ENCODE data around the gene HSF2BP.
"Not testable (repeated sequence)": the region's sequence is repeated elsewhere in the genome, so short reads cannot be mapped to it uniquely, and the experiment has no call there.

The HSF2BP gene

DNA sequence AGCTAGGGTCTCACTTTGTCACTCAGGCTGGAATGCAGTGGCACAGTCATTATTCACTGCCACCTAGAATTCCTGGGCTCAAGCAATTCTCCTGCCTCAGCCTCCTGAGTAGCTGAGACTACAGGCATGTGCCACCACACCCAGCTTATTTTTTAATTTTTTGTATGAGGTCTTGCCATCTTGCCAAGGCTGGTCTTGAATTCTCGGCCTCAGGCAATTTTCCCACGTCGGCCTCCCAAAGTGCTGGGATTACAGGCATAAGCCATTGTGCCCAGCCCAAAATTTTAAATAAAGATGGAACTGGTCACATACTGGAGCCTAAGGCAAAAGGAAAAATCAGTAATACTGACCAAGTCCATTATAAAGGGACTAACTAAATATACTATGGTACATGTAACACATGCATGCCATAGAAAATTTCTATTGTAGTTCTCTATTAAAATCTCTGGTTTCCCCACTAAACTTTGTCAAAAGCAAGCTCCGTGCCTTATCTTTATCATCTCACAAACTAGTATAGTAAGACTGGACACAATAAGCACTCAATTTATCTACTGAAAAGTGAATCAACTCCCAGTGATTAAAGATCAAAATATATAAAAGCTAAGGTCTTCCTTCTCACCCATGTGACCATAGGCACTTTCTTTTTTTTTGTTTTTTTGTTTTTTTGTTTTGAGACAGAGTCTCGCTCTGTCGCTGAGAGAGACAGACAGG is 61.6 kb downstream of the HSF2BP start:
- no peak for DNase-seq (ENCODE audit: low read depth in 2 of 2)

DNA sequence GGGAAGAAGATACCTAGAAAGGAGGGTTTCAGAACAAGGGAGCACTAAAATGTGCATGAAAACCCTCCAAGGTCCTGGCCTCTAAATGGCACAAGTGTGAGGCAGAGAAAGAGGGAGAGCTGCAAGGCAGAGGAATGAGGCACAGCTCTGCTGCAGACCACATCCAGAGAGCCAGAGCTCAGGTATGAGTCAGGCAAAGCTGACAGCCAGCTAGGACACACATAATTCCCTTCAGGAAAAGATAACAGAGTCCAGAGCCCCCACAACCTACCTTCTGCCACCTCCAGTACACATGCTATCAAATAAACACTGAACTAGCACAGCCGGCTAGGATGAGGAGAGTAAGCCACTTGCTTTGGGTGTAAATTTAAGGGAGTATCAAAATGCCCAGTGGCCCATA is 62.2 kb downstream of the HSF2BP start:
- DNase-seq (ENCODE audit: low read depth in 2 of 2), result no peak

DNA sequence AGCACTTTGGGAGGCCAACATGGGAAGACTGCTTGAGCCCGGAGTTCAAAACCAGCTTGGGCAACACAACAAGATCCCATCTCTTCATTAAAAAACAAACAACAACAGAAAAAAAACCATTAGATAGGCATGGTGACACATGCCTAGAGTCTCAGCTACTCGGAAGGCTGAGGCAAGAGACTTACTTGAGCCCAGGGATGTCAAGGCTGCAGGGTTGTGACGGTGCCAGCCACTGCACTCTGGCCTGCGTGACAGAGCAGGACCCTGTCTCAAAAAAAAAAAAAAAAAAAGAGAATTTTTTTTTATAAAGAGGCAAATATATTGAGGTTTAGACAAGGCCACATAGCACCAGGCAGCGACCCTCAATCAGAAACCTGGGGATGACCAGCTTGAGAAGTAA is 62.7 kb downstream of the HSF2BP start:
- no peak for DNase-seq (ENCODE audit: low read depth in 2 of 2)

DNA sequence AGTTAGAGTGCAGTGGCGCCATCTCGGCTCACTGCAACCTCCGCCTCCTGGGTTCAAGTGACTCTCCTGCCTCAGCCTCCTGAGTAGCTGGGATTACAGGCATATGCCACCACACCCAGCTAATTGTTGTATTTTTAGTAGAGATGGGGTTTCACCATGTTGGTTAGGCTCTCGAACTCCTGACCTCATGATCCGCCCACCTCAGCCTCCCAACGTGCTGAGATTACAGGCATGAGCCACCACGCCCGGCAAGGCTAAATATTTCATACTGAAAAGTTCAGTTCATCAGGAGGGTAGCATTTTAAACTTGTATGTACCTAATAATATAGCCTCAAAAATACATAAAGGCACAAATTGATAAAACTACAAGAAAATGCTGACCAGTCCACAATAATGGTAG is 63.5 kb downstream of the HSF2BP start:
- not testable (repeated sequence) for DNase-seq (ENCODE audit: low read depth in 2 of 2)

DNA sequence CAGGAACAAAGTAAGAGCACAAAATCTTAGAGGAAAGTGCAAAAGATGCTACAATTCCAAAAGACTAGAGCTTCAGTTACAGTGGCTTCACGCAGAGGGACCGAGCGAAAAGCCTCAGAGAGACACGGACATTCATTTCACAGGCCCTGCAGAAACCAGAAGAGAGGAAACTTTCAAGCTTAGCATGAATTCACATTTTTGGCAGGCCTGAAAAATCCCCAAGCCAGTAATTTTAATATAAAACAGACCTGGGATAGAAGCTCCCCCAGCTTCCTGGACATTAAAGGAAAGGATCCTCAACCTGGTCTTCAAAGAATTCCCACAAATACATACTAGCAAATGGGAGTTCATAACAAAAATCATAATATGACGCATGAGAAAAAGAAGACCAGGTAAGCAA is 66.2 kb downstream of the HSF2BP start:
- DNase-seq (ENCODE audit: low read depth in 2 of 2), result no peak

DNA sequence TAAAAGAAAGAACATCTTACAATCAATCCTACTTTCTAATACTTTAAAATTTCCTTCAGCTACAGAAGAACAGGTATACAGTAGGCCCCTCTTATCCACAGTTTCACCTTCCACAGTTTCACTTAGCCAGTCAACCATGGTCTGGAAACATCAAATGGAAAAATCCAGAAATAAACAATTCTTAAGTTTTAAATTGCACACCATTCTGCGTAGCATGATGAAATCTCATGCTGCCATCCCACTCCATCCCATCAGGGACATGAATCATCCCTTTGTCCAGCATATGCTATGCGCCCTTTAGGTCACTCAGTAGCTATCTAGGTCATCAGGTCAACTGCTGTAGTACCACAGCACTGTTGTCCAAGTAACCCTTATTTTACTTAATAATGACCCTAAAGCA is 67.7 kb downstream of the HSF2BP start:
- no peak for DNase-seq (ENCODE audit: low read depth in 2 of 2)

DNA sequence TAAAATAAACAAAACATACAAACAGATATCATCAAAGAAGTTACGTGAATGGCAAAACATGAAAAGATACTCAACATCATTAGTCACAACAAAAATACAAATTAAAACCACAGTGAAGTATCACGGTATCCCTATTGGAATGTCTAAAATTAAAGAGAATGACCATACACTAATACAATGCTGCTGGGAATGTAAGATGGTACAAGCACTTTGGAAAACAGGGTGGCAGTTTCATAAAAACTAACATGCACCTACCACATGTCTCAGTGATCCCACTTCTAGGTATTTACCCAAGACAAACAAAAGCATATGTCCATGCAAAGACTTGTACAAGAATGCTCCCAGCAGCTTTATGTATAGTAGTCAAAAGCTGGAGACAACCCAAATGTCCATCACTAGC is 69.1 kb downstream of the HSF2BP start:
- no peak for DNase-seq (ENCODE audit: low read depth in 2 of 2)

DNA sequence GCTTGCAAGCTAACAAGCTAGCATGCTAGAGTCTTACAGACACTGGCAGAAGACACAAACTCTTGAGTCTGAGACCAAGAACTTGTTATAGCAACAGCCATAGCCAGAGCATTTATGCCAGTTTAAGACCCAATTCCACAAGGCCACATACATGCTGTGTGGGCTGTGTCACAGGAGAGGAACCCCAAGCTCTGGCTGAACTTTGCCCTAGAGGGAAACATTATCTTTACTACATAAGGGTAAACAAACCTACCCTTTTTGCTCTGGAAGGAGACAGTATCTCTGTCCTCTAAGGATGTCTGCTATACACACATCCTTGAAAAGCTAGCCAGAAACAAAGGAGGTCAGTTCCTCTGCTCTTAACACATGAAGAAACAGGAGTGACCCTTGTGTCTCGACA is 70.3 kb downstream of the HSF2BP start:
- DNase-seq (ENCODE audit: low read depth in 2 of 2), result no peak

DNA sequence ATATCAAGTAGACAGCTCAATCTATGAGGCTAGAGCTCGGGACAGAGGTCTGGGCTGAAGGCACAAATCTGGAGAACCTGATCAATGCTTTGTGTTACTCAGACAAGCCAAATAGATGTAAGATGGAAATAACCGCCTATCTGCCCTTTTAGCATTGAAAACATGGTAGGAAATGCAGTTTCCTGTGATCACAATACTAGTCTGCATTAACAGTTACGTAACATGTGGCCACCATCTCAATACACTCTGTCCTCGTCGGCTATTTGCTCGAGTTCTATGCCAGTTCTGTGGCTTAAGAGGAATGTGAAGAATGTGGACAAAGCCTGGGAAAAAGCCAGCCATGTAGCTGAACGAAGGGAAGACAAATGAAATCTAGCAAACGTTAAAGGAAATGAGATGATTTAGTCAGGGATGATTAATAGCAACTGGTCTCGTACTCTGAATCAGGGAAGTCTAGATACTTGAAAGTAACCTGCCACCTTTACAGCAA is 73.3 kb downstream of the HSF2BP start:
- no peak for DNase-seq (ENCODE audit: low read depth in 2 of 2)

DNA sequence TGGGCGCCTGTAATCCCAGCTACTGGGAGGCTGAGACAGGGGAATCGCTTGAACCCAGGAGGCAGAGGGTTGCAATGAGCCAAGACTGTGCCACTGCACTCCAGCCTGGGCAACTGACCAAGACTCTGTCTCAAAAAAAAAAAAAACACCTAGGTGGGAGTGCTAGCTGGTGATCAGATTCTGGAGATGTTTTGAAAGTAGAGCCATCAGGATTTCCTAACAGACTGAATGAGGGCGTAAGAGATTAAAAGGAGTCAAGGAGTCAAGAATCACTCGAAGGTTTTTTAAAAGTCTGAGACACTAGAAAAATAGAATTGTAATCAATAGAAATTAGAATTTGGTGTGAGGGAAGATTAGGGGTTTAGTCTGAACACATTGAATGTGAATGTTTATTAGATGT is 73.8 kb downstream of the HSF2BP start:
- no peak for DNase-seq (ENCODE audit: low read depth in 2 of 2)

DNA sequence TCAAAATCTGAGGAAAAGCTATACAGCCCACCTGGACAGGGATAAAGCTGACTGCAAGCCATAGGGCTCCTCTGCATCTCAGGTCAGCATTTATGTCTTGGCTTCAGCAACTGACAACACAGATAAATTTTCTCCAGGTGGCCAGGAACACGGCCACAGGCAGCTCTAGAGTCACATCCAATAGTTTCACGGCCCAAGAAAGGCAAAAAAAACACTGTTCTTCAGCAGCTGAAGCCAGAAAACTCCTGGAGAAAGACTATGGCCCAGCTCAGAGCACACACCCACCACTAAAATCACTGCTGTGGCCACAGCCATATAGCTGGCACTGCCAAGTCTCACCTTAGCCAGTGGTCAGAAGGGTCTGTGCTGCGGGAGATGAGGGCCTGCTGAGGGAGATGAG is 77.8 kb downstream of the HSF2BP start:
- DNase-seq (ENCODE audit: low read depth in 2 of 2), result no peak

DNA sequence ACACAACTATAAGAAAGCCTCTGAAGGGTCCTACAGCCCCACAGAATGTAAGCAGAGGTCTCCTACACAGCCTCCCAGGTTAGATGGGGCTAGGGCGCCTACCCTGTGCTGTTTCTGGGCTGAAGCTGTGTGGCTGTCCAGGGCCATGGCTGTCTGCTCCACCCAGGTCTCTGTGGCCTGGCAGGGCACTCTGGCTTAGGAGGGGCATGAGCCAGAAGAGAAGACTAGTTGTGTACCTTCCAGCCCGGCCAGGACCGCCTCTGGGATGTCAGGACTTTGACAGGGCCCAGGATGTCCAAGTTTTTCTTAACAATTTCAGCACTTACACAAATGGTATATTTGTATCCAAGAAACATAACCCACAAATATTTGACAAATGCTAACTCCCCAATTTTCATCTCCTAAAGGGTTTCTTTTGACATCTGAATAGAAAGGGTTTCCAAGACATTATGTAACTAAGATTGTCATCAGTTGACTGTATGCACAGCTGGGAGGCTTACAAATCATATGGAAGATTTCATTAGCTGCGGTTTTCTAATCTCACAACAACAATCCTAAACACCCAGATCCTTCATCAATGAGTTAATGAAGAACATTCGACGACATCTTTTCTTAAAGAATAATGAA is 80.5 kb downstream of the HSF2BP start:
- DNase-seq (ENCODE audit: low read depth in 2 of 2), result no peak

DNA sequence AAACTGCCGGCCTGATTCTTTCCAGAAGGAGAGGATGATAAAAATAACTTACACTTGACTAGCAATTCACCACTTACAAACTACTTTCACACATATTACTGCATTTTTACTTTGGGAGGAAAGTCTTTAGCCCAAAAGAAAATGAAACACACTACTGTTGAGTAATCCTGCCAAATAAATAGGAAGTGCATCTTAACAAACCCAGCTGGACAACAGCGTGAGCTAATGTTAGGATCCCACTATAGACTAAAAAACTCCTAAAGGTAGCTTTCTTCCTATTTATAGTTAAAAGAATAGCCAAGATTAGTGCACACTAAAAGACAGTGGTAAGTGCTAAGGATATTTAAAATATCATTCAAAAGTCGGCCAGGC is 83.8 kb downstream of the HSF2BP start:
- no peak for DNase-seq (ENCODE audit: low read depth in 2 of 2)

DNA sequence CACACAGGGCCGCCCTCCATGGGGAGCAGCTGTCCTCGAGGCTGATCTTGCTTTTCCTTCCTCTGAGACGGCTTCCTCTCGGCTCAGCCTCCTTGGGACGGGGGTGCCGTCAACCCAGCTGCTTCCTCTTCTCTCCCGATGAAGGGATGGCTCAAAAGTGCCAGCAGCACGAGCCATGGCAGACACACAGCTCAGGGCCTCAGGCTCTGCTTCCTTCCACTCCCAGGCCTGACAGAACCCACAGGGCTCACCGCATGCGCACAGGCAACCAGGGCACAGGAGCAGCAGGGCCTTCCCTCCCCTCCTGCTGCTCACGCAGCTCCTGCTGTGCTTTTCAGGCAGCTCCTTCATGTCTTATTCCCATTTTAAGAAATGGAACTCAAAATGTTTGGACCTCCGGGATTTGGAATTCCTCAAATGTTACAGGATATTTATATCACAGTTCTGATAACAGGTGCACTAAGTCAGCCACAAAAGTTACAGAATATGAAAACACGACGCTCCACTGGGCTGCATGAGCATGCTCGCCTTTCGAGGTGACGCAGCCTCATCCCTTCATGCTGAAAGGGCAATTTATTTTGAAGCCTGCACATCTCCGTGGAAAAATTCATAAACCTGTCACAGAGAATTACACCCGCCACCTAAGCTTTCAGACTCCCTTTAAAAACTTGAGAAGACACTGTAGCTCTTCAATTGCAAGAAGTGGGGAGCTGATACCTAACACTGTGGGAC is 84.4 kb downstream of the HSF2BP start:
- no peak for DNase-seq (ENCODE audit: low read depth in 2 of 2)

DNA sequence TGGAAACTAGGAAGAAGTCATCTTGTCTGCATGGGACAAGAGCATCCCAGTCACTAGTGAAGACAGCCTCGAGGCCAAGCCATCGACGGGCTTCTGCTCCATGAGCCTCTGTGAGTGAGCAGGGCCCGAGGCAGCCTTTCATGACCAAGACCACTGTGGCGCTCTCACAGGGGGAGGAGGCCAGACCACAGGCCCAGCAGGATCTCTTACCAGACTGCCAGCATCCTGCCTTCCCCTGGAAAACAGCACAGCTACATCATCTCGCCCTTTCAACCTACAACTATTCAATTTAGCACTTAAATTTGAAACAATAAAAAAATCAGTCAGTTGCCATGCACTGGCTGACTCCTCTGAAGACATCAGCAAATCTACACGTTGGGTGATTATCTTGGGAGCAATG is 85.4 kb downstream of the HSF2BP start:
- no peak for DNase-seq (ENCODE audit: low read depth in 2 of 2)

DNA sequence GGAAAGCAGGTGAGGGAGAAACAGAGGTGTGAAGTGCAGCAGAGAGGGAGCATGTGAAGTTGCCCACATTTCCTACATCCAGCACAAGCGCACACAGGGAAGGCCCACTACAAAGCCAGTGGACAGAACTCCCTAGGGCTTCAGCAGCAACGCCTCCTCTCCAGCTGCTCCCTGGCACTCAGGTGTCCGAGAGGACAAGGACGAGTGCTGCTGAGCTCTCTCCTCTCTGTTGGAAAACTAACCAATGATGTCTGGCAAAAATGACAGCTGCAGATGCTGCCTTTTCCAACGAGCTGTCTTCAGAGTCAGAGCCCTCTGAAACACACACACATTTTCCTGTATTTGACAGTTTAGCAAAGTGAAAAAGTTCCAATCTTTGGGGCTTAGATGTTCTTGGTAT is 86.8 kb downstream of the HSF2BP start:
- no peak for DNase-seq (ENCODE audit: low read depth in 2 of 2)

DNA sequence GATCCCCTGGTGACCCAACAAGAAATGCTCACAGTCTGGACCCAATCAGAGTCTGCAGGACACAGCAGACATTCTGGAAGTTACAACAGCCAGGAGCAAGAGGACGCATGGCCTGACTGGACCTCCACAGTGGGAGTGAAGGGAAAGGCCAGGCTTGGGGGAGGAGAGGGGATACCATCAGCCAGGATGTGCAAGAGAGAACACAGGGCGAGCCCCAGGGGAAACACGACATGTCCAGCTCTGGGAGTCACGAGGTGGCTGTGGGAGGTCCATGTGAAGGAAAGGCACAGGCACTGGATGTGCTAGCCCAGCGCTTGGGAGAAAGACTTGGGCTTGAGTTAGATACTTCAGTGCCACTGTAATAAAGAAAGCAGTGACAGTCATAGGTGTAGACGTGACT is 87.3 kb downstream of the HSF2BP start:
- no peak for DNase-seq (ENCODE audit: low read depth in 2 of 2)

DNA sequence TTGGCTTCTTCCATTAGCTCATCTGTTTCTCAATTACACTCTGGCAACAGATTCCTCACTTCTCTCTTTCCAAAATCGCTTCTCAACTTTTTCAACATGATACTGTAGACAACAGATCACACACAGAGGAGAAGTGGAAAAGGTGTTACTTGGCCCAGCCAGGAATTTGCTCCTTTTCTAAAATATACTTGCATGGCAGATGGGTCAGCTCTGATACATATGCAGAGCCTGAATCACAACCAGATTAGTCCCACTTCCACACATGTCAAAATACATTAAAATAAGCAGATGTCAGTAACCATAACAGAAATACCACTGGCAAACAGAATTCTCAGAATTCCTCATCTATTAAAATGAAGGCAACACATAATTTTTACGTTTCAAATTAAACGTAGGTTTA is 89.1 kb downstream of the HSF2BP start:
- not testable (repeated sequence) for DNase-seq (ENCODE audit: low read depth in 2 of 2)

DNA sequence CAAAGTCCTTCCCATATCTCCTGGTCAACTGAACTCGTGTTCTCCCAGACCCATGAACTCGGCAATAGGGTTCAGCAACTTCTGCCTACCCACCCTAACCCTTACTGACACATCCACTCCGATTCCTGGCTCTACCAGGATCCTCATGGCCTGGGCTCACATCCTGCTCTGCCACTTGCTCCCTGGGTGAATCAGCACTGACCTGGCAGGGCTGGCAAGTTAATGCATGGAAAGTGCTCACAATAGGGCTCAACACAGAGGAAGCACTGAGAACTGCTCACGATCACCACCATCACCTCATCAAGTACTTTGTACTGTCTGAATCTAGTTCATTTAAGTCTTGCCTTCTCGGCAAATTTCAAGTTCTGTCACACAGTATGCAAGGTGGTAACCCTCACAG is 96.8 kb downstream of the HSF2BP start:
- DNase-seq (ENCODE audit: low read depth in 2 of 2), result not testable (repeated sequence)

DNA sequence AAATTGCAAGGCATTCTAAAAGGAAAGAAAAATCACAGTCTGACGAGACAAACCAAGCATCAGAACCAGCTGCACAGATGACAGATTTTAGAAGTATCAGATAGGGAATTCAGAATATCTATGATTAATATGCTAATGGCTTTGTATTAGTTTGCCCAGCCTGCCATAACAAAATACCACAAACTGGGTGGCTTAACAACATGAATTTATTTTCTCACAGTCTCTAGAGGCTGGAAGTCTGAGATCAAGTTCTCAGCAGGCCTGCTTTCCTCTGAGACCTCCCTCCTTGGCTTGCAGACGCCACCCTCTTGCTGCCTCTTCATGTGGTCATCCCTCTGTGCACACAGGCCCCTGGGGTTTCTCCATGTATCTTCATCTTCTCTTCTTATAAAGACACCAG is 118.7 kb downstream of the HSF2BP start:
- DNase-seq (ENCODE audit: low read depth in 2 of 2), result not testable (repeated sequence)

DNA sequence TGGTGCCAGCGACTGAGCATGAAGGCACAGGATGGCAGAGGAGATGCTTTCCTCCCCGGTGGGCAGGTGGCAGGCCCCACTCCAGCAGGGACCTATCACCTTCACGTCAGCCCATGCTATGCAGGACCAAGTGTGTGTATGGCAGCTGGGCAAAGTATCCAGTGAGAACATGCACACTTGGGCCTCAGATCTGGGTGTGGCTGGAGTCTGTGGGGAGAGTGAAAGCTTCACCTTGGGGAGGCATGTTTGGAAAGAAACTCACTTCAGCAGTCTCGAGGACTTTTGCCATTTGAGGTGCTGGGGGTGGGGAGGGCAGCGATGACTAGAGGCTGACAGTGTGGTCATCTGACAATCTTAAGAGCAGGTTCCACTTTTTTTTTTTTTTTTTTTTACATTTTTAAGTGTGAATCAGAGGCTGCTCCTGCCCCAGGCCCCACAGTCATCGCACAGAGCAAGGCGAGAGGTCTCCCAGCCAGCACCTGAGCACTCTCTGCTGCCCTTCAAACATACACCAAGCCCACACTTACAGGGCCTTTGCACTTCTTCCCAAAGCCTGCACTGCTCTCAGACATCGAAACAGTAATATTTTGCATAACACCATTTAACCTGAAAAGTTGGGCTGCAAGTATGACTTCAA is 136.7 kb downstream of the HSF2BP start:
- not testable (repeated sequence) for DNase-seq (ENCODE audit: low read depth in 2 of 2)

DNA sequence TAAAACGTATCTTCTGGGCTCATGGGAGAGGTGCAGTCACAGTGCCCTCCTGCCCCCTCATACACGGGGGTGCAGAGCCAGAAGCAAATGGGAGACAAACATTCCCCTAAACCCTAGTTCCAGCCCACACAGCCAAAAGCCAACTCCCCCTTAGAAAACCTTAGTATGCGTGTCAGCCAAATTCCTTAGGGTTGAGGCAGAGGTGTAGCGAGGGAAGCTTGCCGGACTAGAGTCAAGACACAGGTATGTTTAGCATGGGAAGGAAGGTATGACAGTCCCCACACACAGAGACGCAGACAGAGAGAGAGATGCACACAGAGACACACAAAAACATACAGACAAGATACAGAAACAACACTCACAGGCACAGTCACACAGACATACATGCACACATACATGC is 141.6 kb downstream of the HSF2BP start:
- not testable (repeated sequence) for DNase-seq (ENCODE audit: low read depth in 2 of 2)
